Ishikawa (cell line): ENCODE measurements around the gene HERC3.

ENCODE experiments used
- CEBPB ChIP-seq: IDR thresholded peaks from 2 replicates; pipeline ENCODE4 v1.6.1; 2012
- CREB1 ChIP-seq: IDR thresholded peaks from 2 replicates; pipeline ENCODE4 v1.6.1; 2012; ENCODE audit warnings: low read depth
- EGR1 ChIP-seq: IDR thresholded peaks from 2 replicates; pipeline ENCODE4 v1.6.1; 2012
- EP300 ChIP-seq: IDR thresholded peaks from 2 replicates; pipeline ENCODE4 v1.6.1; 2012; ENCODE audit warnings: borderline replicate concordance
- FOXM1 ChIP-seq: IDR thresholded peaks from 2 replicates; pipeline ENCODE4 v1.6.1; 2012; ENCODE audit warnings: low read depth, borderline replicate concordance
- MAX ChIP-seq: IDR thresholded peaks from 2 replicates; pipeline ENCODE4 v1.6.1; 2012
- NFIC ChIP-seq: IDR thresholded peaks from 2 replicates; pipeline ENCODE4 v1.6.1; 2012
- RAD21 ChIP-seq: IDR thresholded peaks from 2 replicates; pipeline ENCODE4 v1.6.1; 2012; ENCODE audit warnings: low read depth
- REST ChIP-seq: IDR thresholded peaks from 2 replicates; pipeline ENCODE4 v1.6.1; 2012; ENCODE audit warnings: low read depth, mild to moderate bottlenecking
- TAF1 ChIP-seq: IDR thresholded peaks from 2 replicates; pipeline ENCODE4 v1.6.1; 2012; ENCODE audit warnings: low read depth, mild to moderate bottlenecking
- TEAD4 ChIP-seq: IDR thresholded peaks from 2 replicates; pipeline ENCODE4 v1.6.1; 2012
- USF1 ChIP-seq: IDR thresholded peaks from 2 replicates; pipeline ENCODE4 v1.6.1; 2012
- YY1 ChIP-seq: IDR thresholded peaks from 2 replicates; pipeline ENCODE4 v1.6.1; 2012; ENCODE audit warnings: low read depth

GRCh38 chr4:88744609-88745008 lies 152.3 kb downstream of the HERC3 start:
- TF ChIP-seq USF1 (no peak), TAF1 (no peak), REST (no peak), EGR1 (no peak), NFIC (no peak), RAD21 (no peak), MAX (no peak), EP300 (no peak), YY1 (no peak), CEBPB (no peak), FOXM1 (no peak), CREB1 (no peak), TEAD4 (no peak)
